Right kidney (tissue), 1 donor: ENCODE measurements around the gene OR6K3.

Source experiments
- DNase-seq: peaks from one replicate; pipeline ENCODE4 v3.0.0-alpha.2; 2016

OR6K3 gene

DNA sequence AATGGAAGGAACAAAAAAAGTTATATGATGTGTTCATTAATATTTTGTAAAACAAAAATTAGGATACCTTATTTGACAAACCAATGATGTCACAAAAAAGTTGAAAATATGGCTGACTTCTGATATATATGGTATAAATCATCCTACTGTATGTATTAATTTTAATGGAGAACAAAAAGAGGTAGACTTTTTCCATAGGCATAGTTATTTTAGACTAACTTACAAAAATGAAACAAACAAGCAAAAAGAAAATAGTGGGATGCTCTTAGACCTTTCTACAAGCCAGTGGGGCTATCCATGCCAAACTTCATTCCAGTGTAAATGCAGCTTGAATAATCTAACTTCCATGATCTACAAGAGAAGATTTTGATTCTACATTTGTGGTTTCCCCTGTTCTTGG lies 33.5 kb downstream of the OR6K3 start:
- DNase-seq, result no peak

- no peak for DNase-seq
These were observed 34.2 kb downstream of the OR6K3 start, which contains the start of gene SPTA1 for GRCh38 chr1:158686111-158687009. TSS of gene SPTA1 (minus strand) at chr1:158686715. CDS start at chr1:158686517, 198 bp downstream.

DNA sequence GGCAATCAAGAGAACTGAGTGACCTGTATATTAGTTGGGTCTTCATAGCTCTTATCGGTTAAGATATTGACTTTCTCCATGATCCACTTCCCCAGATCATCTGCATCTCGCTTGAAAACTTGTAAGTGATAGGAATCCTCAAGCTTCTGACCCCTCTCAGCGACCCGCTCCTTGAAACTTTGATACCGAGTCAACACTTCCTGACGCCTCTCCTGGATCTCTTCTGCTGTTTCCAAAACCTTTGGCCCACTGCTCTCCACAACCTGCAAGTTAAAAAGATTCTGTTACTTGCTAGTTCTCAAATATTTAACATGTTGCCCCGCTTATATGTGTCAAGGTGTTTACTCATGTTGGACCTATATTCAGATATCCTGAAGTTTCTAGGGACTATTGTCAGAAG lies 35.4 kb downstream of the OR6K3 start:
- no peak for DNase-seq

GRCh38 chr1:158681606-158682005 lies 38.9 kb downstream of the OR6K3 start:
- no peak for DNase-seq

- DNase-seq, result no peak
These were observed 41.2 kb downstream of the OR6K3 start for GRCh38 chr1:158679289-158679688.

DNA sequence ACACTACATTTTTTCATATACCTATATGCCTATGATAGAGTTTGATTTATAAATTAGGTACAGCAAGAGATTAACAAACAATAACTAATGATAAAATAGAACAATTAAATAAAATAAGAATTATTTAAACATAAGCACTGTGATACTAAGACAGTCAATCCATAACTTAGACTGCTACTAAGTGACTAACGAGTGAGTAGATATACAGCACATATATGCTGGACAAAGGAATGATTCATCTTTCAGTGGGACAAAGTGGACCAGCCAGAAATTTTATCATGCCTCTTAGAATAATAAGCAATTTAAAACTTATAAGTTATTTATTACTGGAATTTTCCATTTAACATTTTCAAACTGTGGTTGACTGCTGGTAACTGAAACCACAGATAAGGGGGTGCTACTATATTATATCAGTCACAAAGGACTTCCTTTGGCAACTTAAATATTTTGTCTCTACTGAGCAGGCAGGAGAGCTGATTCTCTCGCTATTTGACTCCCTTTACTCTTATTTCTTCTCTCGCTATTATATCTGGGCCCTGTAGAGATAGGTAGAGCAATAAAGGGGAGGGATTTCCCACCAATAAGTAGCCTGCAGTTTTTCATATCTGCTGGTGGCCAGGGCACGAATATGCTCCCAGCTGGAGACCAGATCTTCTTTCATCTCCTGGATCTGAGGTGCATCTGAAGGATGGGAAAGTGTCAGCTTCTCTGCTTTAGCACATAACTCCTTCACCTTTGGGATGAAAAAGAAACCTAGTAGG lies 44.8 kb downstream of the OR6K3 start:
- no peak for DNase-seq

DNA sequence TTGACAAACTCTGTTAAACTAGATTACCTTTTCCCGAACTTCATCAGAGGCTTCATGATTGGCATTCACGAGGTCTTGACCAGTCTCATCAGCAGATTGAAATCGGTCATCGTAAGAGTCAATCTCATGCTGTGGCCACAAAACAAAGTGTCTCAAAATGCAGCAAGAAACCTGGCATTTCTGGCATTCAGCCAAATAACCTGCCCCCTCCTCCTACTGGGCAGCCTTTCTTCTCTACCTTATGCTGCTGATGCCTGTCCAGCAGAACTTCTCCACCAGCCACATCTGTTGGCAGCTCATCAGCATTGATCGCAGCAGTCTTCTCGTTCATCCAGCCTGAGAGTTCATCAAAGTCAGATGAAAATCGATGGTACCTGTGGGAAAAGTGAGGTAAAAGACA lies 46.2 kb downstream of the OR6K3 start:
- no peak for DNase-seq
